Retinal pigment epithelial cell (primary cell): ENCODE results near the gene NTSR1.

Experiments
- DNase-seq: peaks from one replicate; pipeline ENCODE4 v3.0.0-alpha.2; 2010; ENCODE audit warnings: low read depth
- H3K4me3 ChIP-seq: 2 replicates; pipeline ENCODE4 v1.5.1; 2011; ENCODE audit warnings: mild to moderate bottlenecking, low read length, control low read depth, moderate library complexity
- TF ChIP-seq, protein P1 (sequence below): conservative IDR thresholded peaks from 2 replicates; pipeline ENCODE4 v1.5.1; 2011; ENCODE audit warnings: low read depth, low read length, control low read depth, inconsistent platforms

Gene NTSR1

DNA sequence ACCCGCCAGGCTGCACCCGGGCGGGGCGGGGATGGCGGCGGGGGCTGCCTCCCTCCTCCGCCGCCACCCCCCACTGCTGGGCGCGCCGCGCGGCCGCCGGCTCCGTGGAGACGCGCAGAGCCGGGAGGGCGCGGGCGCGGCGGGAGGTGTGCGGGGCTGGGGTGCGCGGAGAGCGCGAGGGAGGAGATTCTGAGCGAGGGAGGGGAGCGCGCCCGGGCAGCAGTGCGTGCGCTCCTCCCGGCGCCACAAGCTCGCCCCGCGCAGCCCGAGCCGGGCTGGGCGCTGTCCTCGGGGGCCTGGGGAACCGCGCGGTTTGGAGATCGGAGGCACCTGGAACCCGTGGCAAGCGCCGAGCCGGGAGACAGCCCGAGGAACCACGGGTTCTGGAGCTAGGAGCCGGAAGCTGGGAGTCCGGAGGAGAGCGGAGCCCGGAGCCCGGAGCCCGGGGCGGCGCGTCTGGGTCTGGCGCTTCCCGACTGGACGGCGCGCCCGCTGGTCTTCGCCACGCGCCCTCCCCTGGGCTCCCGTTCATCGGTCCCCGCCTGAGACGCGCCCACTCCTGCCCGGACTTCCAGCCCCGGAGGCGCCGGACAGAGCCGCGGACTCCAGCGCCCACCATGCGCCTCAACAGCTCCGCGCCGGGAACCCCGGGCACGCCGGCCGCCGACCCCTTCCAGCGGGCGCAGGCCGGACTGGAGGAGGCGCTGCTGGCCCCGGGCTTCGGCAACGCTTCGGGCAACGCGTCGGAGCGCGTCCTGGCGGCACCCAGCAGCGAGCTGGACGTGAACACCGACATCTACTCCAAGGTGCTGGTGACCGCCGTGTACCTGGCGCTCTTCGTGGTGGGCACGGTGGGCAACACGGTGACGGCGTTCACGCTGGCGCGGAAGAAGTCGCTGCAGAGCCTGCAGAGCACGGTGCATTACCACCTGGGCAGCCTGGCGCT is at the start of gene NTSR1:
NTSR1 (plus strand) TSS at position 246 of the 946 bp plus-strand sequence; CDS start at position 618, 372 bp downstream.
- H3K4me3 ChIP-seq, result no peak within 1 kb of the TSS
- TF ChIP-seq, protein P1, sequence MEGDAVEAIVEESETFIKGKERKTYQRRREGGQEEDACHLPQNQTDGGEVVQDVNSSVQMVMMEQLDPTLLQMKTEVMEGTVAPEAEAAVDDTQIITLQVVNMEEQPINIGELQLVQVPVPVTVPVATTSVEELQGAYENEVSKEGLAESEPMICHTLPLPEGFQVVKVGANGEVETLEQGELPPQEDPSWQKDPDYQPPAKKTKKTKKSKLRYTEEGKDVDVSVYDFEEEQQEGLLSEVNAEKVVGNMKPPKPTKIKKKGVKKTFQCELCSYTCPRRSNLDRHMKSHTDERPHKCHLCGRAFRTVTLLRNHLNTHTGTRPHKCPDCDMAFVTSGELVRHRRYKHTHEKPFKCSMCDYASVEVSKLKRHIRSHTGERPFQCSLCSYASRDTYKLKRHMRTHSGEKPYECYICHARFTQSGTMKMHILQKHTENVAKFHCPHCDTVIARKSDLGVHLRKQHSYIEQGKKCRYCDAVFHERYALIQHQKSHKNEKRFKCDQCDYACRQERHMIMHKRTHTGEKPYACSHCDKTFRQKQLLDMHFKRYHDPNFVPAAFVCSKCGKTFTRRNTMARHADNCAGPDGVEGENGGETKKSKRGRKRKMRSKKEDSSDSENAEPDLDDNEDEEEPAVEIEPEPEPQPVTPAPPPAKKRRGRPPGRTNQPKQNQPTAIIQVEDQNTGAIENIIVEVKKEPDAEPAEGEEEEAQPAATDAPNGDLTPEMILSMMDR, result no peak
- no peak for DNase-seq

DNA sequence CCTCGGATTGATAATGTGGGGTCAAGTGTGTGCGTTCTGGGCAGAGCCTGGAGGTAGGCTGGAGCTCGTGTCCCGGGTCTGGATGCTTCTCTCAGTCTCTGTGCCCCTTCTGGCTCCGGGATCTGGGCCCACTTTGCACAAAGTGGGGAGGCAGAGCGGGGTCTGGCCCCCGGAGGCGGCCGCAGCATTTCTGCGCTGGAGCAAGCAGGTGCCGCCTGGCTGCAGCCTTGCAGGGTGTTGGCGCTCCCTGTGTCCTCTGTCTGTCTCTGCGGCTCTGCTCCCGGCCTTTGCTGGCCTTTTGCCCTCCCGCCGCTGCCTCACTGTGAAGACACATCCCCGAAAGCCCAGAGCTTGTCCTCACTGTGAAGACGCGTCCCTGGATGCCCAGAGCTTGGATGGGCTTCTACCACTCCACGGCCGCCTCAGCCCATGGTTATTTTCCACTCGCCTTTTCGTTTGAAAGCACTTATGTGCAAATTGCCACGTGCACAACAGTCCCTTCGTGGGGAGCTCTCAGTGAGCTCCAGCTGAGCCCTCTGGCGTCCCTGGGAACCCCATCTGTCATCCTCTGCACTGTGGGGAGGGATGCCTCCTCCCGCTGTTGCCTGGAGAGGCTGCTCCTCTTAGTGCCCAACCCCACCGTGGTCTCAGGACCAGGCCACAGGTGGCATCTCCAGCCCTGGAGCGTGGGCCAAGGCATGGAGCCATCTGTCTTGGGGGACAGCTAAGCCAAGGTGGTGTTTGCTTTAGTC is 49.0 kb upstream of the NTSR1 start:
- TF ChIP-seq, protein P1, result no peak
- no peak for DNase-seq
- H3K4me3 ChIP-seq, result no peak overlapping the region

DNA sequence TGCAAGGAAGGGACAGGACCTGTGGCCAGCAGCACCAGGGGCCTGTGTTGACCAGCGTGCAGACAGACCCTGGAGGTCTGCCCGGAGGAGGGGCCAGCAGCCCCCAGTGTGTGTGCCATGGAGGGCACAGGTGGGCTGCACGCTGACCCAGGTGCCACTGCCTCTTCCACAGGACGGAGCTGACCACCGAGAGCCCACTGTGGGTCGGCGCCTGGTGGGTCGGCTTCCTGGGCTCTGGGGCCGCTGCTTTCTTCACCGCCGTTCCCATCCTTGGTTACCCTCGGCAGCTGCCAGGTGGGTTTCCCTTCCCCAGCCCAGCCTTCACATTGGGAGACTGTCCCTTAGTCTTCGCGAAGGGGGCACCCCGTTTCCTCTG is 48.4 kb upstream of the NTSR1 start:
- TF ChIP-seq, protein P1, result no peak
- no peak overlapping the region for H3K4me3 ChIP-seq
- DNase-seq, result no peak

DNA sequence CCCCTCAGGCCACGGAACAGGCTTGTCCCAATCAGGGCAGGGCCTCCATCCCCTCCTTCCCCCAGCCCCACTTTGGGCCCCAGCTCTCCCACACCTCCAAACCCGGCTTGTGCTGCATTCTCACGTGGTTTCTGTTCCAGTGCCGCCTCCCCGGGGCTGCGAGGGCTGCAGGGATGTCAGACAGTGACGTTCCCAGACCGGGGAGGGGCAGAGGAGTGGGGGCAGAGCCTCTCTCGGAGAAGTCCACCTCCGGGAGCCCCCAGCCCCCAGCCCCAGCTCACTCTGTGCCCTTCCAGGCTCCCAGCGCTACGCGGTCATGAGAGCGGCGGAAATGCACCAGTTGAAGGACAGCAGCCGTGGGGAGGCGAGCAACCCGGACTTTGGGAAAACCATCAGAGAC is 47.9 kb upstream of the NTSR1 start:
- TF ChIP-seq, protein P1, result no peak
- H3K4me3 ChIP-seq, result no peak overlapping the region
- no peak for DNase-seq

DNA sequence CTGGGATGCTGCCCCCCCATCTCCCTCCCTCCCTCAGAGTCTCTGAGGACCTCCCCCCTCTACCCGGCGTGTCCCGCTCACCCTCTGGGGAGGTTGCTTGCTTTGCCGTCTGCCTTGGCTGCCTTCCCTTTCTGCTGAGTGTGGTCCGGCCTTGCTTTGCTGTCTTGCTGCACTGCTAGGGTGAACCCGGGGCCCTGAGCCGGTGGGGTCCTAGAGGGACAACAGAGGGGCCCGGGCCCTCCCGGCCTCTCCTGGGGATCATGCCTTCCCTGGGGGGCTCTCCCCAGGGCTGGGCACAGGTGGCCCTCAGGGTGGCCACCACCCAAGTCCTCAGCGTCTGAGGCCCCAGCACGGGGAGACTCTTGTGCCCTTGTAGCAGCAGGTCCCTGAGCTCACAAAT is 47.0 kb upstream of the NTSR1 start:
- TF ChIP-seq, protein P1, result no peak
- H3K4me3 ChIP-seq, result no peak overlapping the region
- DNase-seq, result no peak

DNA sequence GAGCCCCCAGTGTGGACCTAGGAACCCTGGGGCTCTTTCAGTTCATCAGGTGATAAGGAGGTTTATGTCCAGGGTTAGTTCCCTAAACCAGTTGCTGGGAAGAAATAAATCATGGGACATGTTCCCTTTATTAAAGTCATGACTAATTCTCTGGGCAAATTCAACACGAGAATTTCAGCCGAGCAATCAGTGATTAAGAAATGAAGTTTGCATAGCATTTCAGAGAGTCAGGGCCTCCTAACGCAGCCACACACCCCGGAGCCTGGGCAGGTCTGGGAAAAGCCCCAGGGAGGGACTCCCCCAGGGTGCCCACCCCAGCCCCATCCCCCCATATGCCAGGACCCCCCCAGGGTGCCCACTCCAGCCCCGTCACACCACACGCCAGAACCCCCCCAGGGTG is 46.2 kb upstream of the NTSR1 start:
- no peak overlapping the region for H3K4me3 ChIP-seq
- TF ChIP-seq, protein P1, result no peak
- DNase-seq, result peak; percentile 58
